Activated CD8-positive, alpha-beta T cell treated with anti-CD3 and anti-CD28 coated beads, Interleukin-2, amount 10 ng/mL, durations not matched to agents 7 days and 5 days (primary cell): Measurements from ENCODE around the gene FCRLB. TPM values are rescaled to one million over a fixed set of nuclear protein-coding genes. Genes with fewer than 3 reads are reported as not detected.

Source experiments
- ATAC-seq: fragments of 150-1000 bp; cut with Tn5 transposase; one replicate; pipeline ENCODE4 v1.10.0; 2021; ENCODE audit warnings: moderate library complexity
- CTCF ChIA-PET: fragments of 350-600 bp; sonication (Branson Sonifier 250); formaldehyde crosslinking; loops from one replicate; lab custom pipeline; 2021; ENCODE audit warnings: antibody characterized with exemption; lab: Charles Lee
- POLR2A ChIA-PET: fragments of 350-600 bp; sonication (Branson Sonifier 250); formaldehyde crosslinking; loops from one replicate; lab custom pipeline; 2021; ENCODE audit warnings: antibody characterized with exemption; lab: Charles Lee
- DNase-seq: peaks from one replicate; pipeline ENCODE4 v3.0.0-alpha.2; 2020
- H3K27ac Mint-ChIP-seq: one replicate; pipeline ENCODE4 v1.8.0; 2021; ENCODE audit warnings: mild to moderate bottlenecking, mixed read lengths
- H3K27me3 Mint-ChIP-seq: one replicate; pipeline ENCODE4 v1.8.0; 2021; ENCODE audit warnings: low read depth, mixed read lengths
- H3K36me3 Mint-ChIP-seq: one replicate; pipeline ENCODE4 v1.8.0; 2021; ENCODE audit warnings: low read depth, mixed read lengths
- H3K4me1 Mint-ChIP-seq: one replicate; pipeline ENCODE4 v1.8.0; 2021; ENCODE audit warnings: low read depth, mixed read lengths
- H3K4me3 Mint-ChIP-seq: one replicate; pipeline ENCODE4 v1.8.0; 2021; ENCODE audit warnings: mild to moderate bottlenecking, mixed read lengths
- H3K9me3 Mint-ChIP-seq: one replicate; pipeline ENCODE4 v1.8.0; 2022; ENCODE audit warnings: mixed read lengths; ENCODE audit not compliant: insufficient read depth
- total RNA-seq, 2 experiments: library from RNA; stranded (reverse); gene quantifications; one replicate each; pipeline ENCODE4 v1.2.3, GENCODE V29; 2021

FCRLB gene
- total RNA-seq, 2 experiments from 2014 or later: 0.97 TPM

DNA sequence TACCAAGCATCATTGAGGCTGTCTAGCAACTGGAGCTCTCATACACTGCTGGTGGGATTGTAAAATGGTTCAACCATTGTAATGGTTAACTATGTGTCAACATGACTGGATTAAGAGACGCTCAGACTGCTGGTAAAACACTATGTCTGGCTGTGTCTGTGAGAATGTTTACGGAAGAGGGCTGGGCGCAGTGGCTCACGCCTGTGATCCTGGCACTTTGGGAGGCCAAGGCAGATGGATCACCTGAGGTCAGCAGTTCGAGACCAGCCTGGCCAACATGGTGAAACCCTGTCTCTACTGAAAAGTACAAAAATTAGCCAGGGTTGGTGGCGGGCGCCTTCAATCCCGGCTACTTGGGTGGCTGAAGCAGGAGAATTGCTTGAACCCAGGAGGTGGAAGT lies 19.1 kb upstream of the FCRLB start:
- ATAC-seq (no peak), DNase-seq (no peak)
- Mint-ChIP-seq H3K9me3 (no peaks in the 10 kb centered on the region), H3K27me3 (peaks cover 22% of the 10 kb centered on the region), H3K27ac (no peak overlapping the region), H3K4me1 (no peaks in the 10 kb centered on the region), H3K36me3 (no peaks in the 10 kb centered on the region), H3K4me3 (no peak overlapping the region)
- ChIA-PET CTCF (no interaction called here), POLR2A (no interaction called here)

DNA sequence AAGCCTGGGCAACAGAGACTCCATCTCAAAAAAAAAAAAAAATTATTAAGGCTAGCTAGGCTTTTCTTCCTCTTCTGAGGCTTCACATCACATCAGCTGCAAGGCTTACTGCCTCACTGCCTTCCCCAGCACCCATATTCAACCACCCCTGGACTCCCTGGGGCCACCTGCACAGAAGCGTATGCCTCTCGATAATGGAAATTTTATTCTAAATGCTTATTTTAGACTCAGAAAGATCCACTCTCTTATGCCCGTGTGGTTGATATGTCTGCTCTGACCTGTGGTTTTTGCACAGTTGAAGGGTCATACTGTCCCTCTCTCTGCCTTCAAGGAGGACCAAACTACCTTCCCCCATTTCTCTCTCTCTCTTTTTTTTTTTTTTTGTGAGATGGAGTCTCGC lies 15.8 kb upstream of the FCRLB start:
- Mint-ChIP-seq H3K4me3 (no peak overlapping the region), H3K27me3 (peaks cover 15% of the 10 kb centered on the region), H3K4me1 (no peaks in the 10 kb centered on the region), H3K36me3 (no peaks in the 10 kb centered on the region), H3K27ac (no peak overlapping the region), H3K9me3 (no peaks in the 10 kb centered on the region)
- CTCF ChIA-PET: no interaction called here
- no peak for ATAC-seq
- POLR2A ChIA-PET: no interaction called here
- no peak for DNase-seq

DNA sequence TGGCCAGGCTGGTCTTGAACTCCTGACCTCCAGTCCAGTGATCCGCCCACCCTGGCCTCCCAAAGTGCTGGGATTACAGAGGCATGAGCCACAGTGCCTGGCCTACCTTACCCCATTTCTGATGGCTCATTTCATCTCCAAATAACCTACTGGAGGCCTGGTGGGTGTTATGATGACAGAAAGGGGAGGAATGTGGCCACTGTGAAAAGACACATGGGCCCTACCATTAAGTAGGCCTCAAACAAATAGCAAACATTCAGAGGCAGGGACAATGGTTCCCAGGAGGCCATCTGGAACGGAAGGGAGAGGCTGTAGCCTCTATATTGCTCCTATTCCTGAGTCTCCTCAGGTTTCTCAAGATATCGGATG lies 15.2 kb upstream of the FCRLB start:
- H3K27ac Mint-ChIP-seq: no peak overlapping the region
- no peaks in the 10 kb centered on the region for H3K4me1 Mint-ChIP-seq
- ATAC-seq: no peak
- peaks cover 13% of the 10 kb centered on the region for H3K27me3 Mint-ChIP-seq
- H3K9me3 Mint-ChIP-seq: no peaks in the 10 kb centered on the region
- H3K4me3 Mint-ChIP-seq: no peak overlapping the region
- POLR2A ChIA-PET: no interaction called here
- no peak for DNase-seq
- H3K36me3 Mint-ChIP-seq: no peaks in the 10 kb centered on the region
- CTCF ChIA-PET: no interaction called here

DNA sequence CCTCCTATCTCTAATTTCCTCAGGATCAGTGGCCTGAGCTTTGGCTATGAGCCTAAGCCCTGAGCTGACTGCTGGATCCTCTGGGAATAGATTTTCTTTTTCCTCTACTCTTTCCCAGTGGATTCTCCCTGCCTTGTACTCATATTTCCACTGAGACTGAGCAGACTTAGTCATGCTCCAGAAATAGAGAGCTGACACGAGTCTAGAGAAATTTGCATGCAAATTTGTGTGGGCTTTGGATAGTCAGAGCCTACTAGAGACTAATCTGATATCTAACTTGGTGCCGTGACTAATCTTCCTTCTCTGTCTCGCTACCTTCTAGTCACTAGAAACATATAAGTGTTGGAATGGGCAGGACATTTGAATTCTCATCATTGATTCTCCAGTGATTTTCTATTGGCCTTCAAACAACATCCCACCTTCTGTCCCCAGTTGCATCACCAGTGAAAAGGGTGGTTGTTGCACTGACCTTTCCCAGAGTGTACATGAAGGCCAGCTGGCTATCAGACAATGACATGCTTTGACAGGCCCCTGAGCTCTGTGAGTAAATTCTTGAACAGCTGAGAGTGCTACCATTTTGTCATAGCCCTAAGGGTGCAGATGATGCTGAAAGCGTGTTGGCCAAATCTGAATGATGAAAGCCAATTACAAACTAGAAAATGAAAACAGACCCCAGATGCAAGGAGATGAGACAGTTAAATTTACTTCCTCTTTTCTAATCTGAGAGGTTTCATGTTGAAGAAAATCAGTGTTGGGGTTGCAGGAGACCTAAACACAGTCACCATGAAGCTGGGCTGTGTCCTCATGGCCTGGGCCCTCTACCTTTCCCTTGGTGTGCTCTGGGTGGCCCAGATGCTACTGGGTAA lies 14.6 kb upstream of the FCRLB start, which contains the start of gene FCRLA:
Gene FCRLA (plus strand): TSS at position 748 of the 866 bp plus-strand sequence. CDS start 36 bp downstream, at position 784.
- Mint-ChIP-seq H3K4me3 (no peak within 1 kb of the TSS), H3K27ac (no peak within 1 kb of the TSS), H3K27me3 (peaks cover 13% of the 10 kb centered on the region), H3K9me3 (no peaks in the 10 kb centered on the region), H3K4me1 (peaks cover 2% of the 10 kb centered on the region), H3K36me3 (no peaks in the 10 kb centered on the region)
- no peak for DNase-seq
- ChIA-PET POLR2A (interaction anchor here (0.6 kb wide), 1 partner anchor 16 kb away, joined by 3 read pairs; no protein-coding TSS in a partner anchor), CTCF (interaction anchor here (1.4 kb wide), 1 partner anchor 35 kb away, joined by 6 read pairs; no protein-coding TSS in a partner anchor)
- no peak for ATAC-seq

DNA sequence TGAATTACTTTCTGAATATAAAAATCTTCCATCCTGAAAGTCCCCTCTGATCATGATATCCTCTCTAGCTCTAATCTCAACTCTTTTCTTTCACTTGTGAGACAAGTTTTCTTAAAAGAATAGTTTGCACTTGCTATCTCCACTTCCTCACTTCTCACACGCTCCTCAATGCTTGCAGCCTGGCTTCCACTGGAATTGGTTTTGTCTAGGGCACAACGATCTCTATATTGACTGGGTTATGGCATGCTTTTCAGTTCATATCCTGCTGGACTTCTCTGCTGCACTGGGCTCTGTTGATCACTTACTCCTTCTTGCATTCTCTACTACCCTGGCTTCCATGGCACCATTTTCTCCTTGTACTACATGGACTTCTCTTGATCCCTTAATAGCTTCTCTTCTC lies 13.8 kb upstream of the FCRLB start:
- peaks cover 16% of the 10 kb centered on the region for H3K27me3 Mint-ChIP-seq

DNA sequence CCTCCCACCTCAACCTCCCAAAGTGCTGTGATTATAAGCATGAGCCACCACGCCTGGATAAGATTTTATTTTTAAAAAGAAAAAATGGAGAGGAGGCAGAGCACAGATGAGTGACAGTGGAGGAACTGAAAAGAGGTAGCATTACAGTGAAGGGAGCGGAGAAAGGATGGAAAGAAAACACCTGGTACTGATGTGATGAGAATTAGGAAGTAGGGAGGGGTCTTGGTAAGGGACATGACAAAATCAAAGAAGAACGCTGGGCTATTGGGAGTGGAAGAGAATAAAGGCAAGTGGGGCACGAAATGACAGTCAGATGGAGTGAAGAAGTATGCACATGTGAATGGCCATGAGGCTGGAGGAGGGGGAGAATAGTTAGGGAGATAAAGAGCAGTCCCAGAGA lies 12.0 kb upstream of the FCRLB start:
- no peak for ATAC-seq
- no peak for DNase-seq
- Mint-ChIP-seq H3K9me3 (no peaks in the 10 kb centered on the region), H3K27me3 (peaks cover 14% of the 10 kb centered on the region), H3K27ac (no peak overlapping the region), H3K36me3 (no peaks in the 10 kb centered on the region), H3K4me1 (peaks cover 7% of the 10 kb centered on the region), H3K4me3 (no peak overlapping the region)
- CTCF ChIA-PET: interaction anchor here (1.0 kb wide), 1 partner anchor 33 kb away, joined by 5 read pairs; no protein-coding TSS in a partner anchor
- POLR2A ChIA-PET: no interaction called here

More for the DNA sequence above, 13.8 kb upstream of the FCRLB start:
- Mint-ChIP-seq H3K9me3 (no peaks in the 10 kb centered on the region), H3K4me3 (no peak overlapping the region), H3K27ac (no peak overlapping the region), H3K36me3 (no peaks in the 10 kb centered on the region), H3K4me1 (peaks cover 7% of the 10 kb centered on the region)
- DNase-seq (no peak), ATAC-seq (no peak)
- ChIA-PET POLR2A (no interaction called here), CTCF (interaction anchor here (1.1 to 1.4 kb wide), 2 partner anchors 11 to 34 kb away, joined by 3 to 6 read pairs; no protein-coding TSS in a partner anchor)

DNA sequence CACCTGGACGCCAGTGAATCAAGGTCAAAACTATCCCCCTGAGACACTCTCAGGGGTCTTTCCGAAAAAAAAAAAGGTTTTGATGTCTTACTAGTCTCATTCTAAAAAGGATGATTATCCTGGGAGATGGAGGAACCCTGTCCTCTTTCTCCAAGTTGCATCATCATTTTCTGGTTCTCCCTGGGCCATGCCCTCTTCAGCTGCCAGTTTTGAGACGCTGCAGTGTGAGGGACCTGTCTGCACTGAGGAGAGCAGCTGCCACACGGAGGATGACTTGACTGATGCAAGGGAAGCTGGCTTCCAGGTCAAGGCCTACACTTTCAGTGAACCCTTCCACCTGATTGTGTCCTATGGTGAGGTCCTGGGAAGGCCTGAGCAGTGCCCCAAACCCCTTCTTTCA lies 10.8 kb upstream of the FCRLB start:
- POLR2A ChIA-PET: no interaction called here

DNA sequence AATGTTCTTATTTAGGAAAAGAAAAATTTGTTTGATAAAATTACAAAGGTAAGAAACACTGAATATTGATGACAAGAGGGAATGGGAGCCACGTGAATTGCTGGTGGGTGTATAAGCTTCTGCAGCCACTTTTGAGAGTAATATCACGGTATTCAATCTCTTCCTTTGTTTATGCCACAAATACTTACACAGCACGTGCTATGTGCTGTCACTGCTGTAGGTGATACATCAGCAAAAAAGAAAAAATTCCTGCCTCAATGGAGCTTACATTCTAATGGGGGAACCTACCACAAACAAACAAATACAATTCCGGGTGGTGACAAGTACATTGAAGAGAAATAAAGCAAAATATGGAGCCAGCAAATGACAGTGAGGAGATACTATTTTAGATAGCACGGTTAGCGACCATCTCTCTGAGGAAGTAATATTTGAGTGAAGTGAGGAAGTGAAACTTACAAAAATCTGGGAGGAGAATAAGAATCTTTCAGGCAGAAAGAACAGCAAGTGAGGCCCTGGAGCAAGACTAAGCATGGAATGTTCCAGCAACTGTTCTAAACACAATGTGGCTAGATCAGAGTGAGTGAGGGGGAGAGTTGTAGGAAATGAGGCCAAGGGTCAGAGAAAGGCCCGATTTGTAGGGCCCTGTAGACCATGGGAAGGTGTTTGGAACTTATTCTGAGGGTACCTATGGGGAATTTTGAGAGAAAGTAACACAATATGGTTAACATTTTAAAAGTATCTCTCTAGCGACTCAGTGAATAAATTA lies 2.6 kb upstream of the FCRLB start:
- Mint-ChIP-seq H3K27ac (peak overlapping the region; percentile 14), H3K4me3 (no peak overlapping the region), H3K4me1 (peaks cover 18% of the 10 kb centered on the region), H3K27me3 (peaks cover 35% of the 10 kb centered on the region), H3K9me3 (no peaks in the 10 kb centered on the region), H3K36me3 (no peaks in the 10 kb centered on the region)
- DNase-seq: no peak
- no peak for ATAC-seq
- ChIA-PET CTCF (interaction anchor here (0.5 to 0.9 kb wide), 3 partner anchors 11 to 445 kb away, joined by 3 read pairs; no protein-coding TSS in a partner anchor), POLR2A (no interaction called here)

More for the DNA sequence above, 10.8 kb upstream of the FCRLB start:
- H3K27ac Mint-ChIP-seq: no peak overlapping the region
- CTCF ChIA-PET: no interaction called here
- H3K9me3 Mint-ChIP-seq: no peaks in the 10 kb centered on the region
- ATAC-seq: no peak
- no peaks in the 10 kb centered on the region for H3K36me3 Mint-ChIP-seq
- peaks cover 23% of the 10 kb centered on the region for H3K27me3 Mint-ChIP-seq
- H3K4me3 Mint-ChIP-seq: no peak overlapping the region
- H3K4me1 Mint-ChIP-seq: peaks cover 7% of the 10 kb centered on the region
- DNase-seq: no peak

DNA sequence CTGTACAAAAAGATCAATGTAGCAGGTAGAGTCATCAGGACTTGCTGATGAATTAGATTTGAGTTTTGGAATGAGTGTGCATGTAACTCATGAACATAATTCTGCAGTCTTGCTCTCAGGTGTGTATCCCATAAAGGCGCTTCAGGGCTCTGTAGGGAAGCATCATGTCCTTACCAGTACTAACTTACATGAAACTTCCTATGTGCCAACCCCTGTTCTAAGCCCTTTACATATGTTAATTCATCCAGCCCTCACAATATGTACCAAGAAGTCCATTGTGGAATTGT lies 2.1 kb upstream of the FCRLB start:
- POLR2A ChIA-PET: no interaction called here
- no peak for ATAC-seq
- DNase-seq: no peak
- Mint-ChIP-seq H3K4me1 (peaks cover 20% of the 10 kb centered on the region), H3K27ac (no peak overlapping the region), H3K27me3 (peaks cover 36% of the 10 kb centered on the region), H3K4me3 (no peak overlapping the region), H3K9me3 (no peaks in the 10 kb centered on the region), H3K36me3 (no peaks in the 10 kb centered on the region)
- CTCF ChIA-PET: no interaction called here

DNA sequence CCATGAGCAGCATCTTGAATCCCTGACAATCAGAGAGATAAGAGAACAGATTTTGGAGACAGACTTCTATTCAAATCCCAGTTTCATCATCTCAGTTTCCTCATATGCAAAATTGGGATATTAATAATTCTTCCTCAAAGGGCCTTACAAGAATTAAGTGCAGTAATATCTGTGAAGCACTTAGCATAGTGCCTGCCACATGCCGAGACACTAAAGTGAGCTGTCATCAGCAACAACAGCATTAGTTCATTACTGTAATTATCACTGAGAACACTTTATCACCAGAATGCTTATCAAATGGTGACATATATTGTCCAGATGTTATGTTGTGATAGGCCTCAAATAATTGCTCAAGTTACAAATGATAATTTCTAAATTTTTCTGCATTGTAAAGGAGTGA lies 922 bp upstream of the FCRLB start:
- H3K9me3 Mint-ChIP-seq: no peaks in the 10 kb centered on the region
- H3K4me1 Mint-ChIP-seq: peaks cover 28% of the 10 kb centered on the region
- no peaks in the 10 kb centered on the region for H3K36me3 Mint-ChIP-seq
- CTCF ChIA-PET: interaction anchor here (1.0 kb wide), 1 partner anchor 18 kb away, joined by 3 read pairs; no protein-coding TSS in a partner anchor
- no peak overlapping the region for H3K27ac Mint-ChIP-seq
- POLR2A ChIA-PET: no interaction called here
- peaks cover 29% of the 10 kb centered on the region for H3K27me3 Mint-ChIP-seq
- ATAC-seq (no peak), DNase-seq (no peak)
- no peak overlapping the region for H3K4me3 Mint-ChIP-seq

DNA sequence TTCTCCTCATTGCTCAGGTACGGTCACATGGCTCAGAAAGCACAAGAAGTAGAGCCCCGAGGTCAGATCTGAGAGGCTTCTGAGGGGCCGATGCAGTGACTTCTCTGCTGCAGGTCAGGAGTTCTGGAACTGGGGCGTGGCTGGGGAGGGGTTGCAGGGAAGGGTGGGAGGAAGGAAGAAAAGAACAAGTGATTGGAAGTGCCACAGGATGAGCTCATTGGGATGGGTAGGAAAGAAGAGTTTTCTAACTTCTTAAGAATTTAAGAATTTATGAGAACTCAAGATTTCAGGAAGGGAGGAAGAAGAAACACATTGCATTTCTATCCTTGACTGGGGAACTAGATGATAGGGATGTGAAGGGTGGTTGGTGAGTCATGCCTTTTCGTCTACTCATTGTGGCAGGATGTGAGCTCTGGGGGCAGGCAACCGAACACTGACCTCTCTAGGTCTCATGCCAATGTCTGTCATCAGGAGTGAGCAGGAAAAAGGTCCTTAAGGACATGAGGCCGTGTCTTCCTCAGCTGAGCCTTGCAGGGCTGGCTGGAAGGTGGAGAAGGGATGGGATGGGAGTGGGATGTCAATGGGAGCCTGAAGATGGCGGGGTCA lies 497 bp downstream of the FCRLB start:
- Mint-ChIP-seq H3K9me3 (no peaks in the 10 kb centered on the region), H3K4me3 (no peak overlapping the region), H3K36me3 (no peaks in the 10 kb centered on the region), H3K4me1 (peaks cover 33% of the 10 kb centered on the region), H3K27ac (no peak overlapping the region), H3K27me3 (peaks cover 22% of the 10 kb centered on the region)
- ATAC-seq (no peak), DNase-seq (no peak)
- POLR2A ChIA-PET: no interaction called here
- CTCF ChIA-PET: interaction anchor here (1.2 kb wide), 1 partner anchor 20 kb away, joined by 3 read pairs; no protein-coding TSS in a partner anchor
